Stomach (tissue), 4 donors: ENCODE measurements around the gene MYZAP.

Experiments
- CTCF ChIP-seq, 7 experiments: fragments of 450-650 bp in 4 of 7; fragments of 200-600 bp in 3 of 7; sonication (generic) in 3 of 7; IDR thresholded peaks; one replicate each; pipeline ENCODE4 v1.5.1; 2016 to 2019; ENCODE audit warnings: antibody characterized with exemption in 7 of 7, control low read depth in 2 of 7, mild to moderate bottlenecking in 1 of 7
- EP300 ChIP-seq: sonication (generic); formaldehyde crosslinking; IDR thresholded peaks from one replicate; pipeline ENCODE4 v1.6.1; 2017; ENCODE audit warnings: antibody characterized with exemption
- POLR2A ChIP-seq, 4 donors: fragments of 450-650 bp; IDR thresholded peaks; one replicate each; pipeline ENCODE4 v1.6.1; 2016; ENCODE audit warnings: antibody characterized with exemption in 4 of 4, control low read depth in 2 of 4, mild to moderate bottlenecking in 1 of 4, moderate library complexity in 1 of 4
- POLR2AphosphoS5 ChIP-seq, 3 donors: sonication (generic); formaldehyde crosslinking; IDR thresholded peaks; one replicate each; pipeline ENCODE4 v1.6.1; 2016; ENCODE audit warnings: antibody characterized with exemption in 3 of 3

- TF ChIP-seq POLR2AphosphoS5 (IDR thresholded peaks at IDR 0.05) = peak in 2 of 3 donors; percentile 66 to 75
- no peak for TF ChIP-seq CTCF (IDR thresholded peaks at IDR 0.05)
- TF ChIP-seq POLR2A (IDR thresholded peaks at IDR 0.05) = no peak
- TF ChIP-seq EP300 = no peak
Observed at GRCh38 chr15:57548835-57549234, 42.9 kb upstream of the MYZAP start.
